Measurements from ENCODE around the gene SPRYD4.
A peak's percentile ranks its signal among the peaks of the same experiment; 100 is the strongest.
"Not testable (repeated sequence)": the region's sequence is repeated elsewhere in the genome, so short reads cannot be mapped to it uniquely, and the experiment has no call there.

Gene SPRYD4

DNA sequence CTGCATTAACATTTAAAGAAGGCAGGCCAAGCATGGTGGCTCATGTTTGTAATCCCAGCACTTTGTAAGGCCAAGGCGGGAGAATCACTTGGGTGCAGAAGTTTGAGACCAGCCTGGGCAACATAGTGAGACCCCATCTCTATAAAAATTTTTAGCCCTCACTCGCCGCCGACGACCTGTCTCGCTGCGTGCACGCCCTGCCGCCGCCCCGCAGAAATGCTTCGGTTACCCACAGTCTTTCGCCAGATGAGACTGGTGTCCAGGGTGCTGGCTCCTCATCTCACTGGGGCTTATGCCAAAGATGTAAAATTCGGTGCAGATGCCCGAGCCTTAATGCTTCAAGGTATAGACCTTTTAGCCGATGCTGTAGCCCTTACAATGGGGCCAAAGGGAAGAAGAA is 42.4 kb downstream of the SPRYD4 start:
- intact Hi-C loops (cut with DNase I), result no loop called here
- DNase-seq, result no peak

DNA sequence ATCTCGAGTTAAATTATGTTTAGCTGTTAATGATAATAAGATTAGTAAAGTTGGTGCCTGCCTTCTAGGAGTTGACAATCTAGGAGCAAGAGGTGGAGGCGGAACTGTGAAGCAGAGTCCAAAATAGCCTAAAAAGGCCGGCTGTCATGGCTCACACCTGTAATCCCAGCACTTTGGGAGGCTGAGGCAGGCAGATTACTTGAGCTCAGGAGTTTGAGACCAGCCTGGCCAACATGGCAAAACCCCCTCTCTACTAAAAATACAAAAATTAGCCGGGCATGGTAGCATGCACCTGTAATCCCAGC is 45.6 kb downstream of the SPRYD4 start:
- DNase-seq; intact Hi-C loops (cut with DNase I): not testable (repeated sequence)

GRCh38 chr12:56517854-56518253 is 49.5 kb downstream of the SPRYD4 start:
- no peak for DNase-seq
- intact Hi-C loops (cut with DNase I), result no loop called here

GRCh38 chr12:56518570-56518969 is 50.2 kb downstream of the SPRYD4 start:
- no peak for DNase-seq
- intact Hi-C loops (cut with DNase I), result no loop called here

GRCh38 chr12:56520048-56520447 is 51.7 kb downstream of the SPRYD4 start:
- intact Hi-C loops (cut with DNase I), result no loop called here
- no peak for DNase-seq

DNA sequence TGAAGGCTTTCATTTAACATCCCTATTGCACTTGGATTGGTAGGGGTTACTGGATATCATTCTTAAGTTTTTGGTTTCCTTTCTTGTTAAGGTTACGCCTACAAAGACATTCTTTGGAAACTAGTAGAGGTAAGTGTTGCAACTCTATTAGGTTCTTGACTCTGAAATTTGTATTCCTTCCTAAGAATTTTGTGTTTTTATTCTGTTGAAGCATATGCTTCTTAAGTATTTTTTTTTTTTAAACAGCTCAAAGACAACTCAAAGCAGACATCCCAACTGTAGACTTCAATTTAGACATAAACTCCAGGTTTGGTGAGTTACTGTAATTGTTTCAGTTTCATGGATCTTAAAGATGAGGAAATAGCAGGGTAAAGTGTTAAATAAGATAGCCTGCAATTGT is 52.1 kb downstream of the SPRYD4 start:
- no peak for DNase-seq
- intact Hi-C loops (cut with DNase I), result no loop called here

- intact Hi-C loops (cut with DNase I), result no loop called here
- no peak for DNase-seq
Observed at GRCh38 chr12:56521209-56521589, 52.8 kb downstream of the SPRYD4 start.

DNA sequence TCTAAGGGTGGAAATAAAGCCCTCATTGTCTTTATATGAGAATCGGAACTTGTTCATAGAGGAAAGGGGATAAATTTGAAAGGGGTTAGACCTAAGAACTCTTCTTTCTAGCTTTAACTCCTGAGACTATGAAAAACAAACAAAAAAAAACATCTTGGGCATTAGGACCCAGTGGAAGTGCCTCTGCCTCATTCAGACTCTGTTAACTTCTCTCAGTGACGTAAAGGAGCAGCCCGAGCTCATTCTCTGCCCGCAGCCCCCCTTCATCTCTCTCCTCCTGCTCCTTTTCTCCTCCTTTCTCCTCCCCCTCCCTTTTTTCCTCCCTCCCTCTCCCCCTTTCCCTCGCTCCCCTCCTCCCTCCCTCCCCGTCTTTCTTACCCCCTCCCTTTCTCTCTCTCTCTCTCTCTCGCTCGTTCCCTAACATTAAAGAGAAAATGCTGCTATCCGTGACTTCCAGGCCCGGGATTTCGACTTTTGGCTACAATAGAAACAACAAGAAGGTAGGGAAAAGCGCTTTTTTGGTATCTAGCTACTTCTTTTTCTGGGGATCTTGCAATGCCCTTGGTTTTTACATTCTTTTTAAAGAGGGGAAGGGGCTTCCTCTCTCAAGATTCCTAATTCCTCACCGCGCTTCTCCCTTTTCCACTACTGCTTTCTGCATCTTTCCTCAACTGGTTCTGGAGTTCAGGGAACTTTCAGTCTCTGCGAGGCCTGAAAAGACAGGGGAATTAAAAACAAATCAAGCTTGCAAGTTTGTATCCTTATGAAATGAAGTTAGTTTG is 53.4 kb downstream of the SPRYD4 start, which contains the start of gene RBMS2:
TSS of gene RBMS2 (plus strand) at position 231 of the 782 bp plus-strand sequence. CDS start at position 435, 204 bp downstream.
- DNase-seq, result peak; percentile 45 to 94 (median 66)
- intact Hi-C loops (cut with DNase I), result no loop called here

DNA sequence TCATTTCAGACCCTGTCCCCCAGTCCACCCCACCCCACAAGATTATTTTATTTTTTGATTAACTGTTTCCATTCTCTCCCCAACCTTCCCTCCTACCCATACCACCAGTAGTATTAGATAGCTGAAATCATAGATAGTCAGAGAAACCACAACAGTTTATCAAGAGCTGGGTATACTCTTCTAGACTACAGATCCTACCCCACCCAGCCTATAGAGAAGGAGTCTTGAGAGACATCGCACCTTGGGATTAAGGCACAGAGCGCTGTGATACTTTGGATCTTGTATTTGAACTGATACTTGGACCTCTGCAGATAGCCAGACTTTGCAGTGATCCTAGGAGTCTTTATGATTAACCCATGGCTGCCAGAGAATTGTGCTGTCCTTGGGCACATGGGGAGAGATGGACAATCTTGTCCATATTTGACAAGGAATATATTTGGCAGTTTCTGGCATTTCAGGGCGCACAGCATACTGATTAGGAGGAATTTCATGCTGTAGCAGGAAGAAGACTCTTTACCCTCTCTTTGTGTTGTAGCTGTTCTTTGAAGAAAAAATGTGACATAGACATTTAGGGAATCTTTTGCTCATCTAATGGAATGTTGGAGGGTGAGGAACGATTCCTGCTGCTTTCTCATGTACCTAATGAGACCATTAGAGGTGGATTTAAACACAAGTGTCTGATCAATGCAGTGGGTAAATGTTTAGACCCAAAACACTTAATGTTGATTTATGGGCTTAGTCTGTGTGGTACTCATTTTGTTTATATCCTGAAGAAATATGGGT is 54.2 kb downstream of the SPRYD4 start:
- intact Hi-C loops (cut with DNase I), result no loop called here
- DNase-seq, result no peak

DNA sequence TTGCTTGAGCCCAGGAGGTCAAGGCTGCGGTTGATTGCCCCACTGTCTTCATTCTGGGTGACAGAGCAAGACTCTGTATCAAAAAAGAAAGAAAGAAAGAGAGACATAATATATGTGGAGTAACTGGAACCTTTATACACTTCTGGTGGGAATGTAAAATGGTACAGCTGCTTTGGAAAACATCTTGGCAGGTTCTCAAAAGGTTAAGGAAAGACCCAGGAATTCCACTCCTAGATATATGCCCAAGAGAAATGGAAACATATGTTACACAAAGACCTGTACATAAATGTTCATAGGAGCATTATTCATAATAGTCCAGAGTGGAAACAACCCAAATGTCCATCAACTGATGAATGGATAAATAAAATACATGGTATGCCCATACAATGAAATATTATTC is 60.5 kb downstream of the SPRYD4 start:
- no peak for DNase-seq
- intact Hi-C loops (cut with DNase I), result no loop called here
